ENCODE measurements around the gene TNRC6C.

The TNRC6C gene

DNA sequence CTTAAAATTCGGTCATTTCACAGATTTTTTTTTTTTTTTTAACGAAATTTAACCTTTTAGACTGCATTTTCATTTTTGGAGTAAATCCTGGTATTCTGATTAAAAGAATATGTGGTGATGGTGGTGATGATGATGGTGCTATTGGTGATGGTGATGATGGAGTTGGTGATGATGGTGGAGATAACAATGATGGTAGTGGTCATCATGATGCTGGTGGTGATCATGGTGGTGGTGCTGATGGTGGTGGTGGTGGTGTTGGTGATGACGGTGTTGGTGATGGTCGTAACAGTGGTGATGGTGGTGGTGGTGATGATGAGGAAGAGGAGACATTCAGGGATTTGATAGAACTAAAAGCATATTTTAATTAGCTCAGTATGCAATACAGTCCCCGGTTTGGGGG is 84.0 kb downstream of the TNRC6C start:
- H3K4me3 ChIP-seq (ENCODE audit: low read depth, low read length) = no peak overlapping the region
- TF ChIP-seq, protein P1, sequence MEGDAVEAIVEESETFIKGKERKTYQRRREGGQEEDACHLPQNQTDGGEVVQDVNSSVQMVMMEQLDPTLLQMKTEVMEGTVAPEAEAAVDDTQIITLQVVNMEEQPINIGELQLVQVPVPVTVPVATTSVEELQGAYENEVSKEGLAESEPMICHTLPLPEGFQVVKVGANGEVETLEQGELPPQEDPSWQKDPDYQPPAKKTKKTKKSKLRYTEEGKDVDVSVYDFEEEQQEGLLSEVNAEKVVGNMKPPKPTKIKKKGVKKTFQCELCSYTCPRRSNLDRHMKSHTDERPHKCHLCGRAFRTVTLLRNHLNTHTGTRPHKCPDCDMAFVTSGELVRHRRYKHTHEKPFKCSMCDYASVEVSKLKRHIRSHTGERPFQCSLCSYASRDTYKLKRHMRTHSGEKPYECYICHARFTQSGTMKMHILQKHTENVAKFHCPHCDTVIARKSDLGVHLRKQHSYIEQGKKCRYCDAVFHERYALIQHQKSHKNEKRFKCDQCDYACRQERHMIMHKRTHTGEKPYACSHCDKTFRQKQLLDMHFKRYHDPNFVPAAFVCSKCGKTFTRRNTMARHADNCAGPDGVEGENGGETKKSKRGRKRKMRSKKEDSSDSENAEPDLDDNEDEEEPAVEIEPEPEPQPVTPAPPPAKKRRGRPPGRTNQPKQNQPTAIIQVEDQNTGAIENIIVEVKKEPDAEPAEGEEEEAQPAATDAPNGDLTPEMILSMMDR (IDR thresholded peaks at IDR 0.05; ENCODE audit: low read depth, low read length, missing control alignments) = no peak
- DNase-seq (ENCODE audit: low read depth) = no peak

DNA sequence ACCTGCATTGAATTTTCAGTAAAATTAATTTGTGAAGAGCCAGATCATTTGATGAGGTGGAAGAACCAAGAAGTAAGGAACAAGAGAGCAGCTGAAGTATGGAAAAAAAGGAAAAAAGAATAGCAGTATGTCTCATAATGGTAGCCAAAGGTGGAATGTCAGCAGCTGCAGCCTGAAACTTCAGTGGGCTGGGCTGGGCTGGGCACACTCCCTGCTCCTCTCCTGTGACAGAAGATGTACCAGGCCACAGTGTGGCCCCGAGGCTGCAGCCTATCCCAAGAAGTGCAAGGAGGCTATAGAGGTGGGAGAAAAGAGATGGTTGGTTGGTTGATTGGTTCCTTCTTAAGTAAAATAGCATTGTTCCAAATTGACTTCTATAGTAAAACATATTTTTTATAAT is 84.5 kb downstream of the TNRC6C start:
- DNase-seq (ENCODE audit: low read depth) = no peak
- TF ChIP-seq, protein P1 (IDR thresholded peaks at IDR 0.05; ENCODE audit: low read depth, low read length, missing control alignments) = no peak
- no peak overlapping the region for H3K4me3 ChIP-seq (ENCODE audit: low read depth, low read length)

DNA sequence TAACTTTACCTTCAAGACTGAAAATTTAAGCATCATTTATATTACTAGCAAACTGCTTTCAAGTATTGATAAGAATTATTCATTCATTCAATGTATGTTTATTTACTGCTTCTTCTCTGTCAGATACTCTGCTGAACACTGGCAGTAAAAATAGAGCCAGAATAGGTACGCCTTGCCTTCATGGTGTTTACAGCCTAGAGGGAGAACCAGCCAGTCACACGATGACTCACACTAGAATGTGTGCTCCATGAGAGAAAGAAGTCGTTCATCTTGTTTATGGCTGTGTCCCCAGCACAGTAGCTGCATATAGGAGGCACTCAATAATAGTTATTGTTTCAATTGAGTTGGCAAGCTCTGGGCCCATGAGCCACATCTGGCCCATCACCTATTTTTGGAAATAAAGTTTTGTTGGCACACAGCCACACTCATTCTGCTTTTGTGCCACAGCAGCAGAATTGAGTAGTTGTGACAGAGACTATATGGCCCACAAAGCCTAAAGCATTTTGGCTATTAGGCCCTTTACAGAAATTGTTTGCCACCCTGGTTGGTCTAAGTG is 85.9 kb downstream of the TNRC6C start:
- no peak for DNase-seq (ENCODE audit: low read depth)
- TF ChIP-seq, protein P1 (IDR thresholded peaks at IDR 0.05; ENCODE audit: low read depth, low read length, missing control alignments) = no peak
- no peak overlapping the region for H3K4me3 ChIP-seq (ENCODE audit: low read depth, low read length)

GRCh38 chr17:78045316-78045715 is 86.8 kb downstream of the TNRC6C start:
- no peak for DNase-seq (ENCODE audit: low read depth)
- TF ChIP-seq, protein P1 (IDR thresholded peaks at IDR 0.05; ENCODE audit: low read depth, low read length, missing control alignments) = no peak
- no peak overlapping the region for H3K4me3 ChIP-seq (ENCODE audit: low read depth, low read length)

DNA sequence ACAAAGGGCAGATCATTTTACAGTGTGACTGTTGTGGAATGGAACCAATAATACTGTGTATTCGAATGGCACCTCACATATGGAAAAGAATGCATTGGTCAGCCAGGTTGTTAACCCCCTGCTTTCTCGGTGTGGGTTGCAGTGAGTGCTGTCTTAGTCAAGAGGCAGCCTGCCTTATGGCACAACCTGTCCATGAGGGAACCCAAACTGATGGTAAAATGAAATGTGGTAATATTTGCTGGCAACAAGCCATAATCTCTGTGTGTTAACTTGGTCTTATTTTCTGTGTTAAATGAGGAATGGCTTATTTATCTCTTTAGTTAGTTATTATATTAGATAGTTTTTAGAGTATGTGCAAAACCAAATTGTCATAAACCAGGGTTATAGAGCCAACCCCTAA is 88.4 kb downstream of the TNRC6C start:
- TF ChIP-seq, protein P1 (IDR thresholded peaks at IDR 0.05; ENCODE audit: low read depth, low read length, missing control alignments) = no peak
- H3K4me3 ChIP-seq (ENCODE audit: low read depth, low read length) = no peak overlapping the region
- no peak for DNase-seq (ENCODE audit: low read depth)

DNA sequence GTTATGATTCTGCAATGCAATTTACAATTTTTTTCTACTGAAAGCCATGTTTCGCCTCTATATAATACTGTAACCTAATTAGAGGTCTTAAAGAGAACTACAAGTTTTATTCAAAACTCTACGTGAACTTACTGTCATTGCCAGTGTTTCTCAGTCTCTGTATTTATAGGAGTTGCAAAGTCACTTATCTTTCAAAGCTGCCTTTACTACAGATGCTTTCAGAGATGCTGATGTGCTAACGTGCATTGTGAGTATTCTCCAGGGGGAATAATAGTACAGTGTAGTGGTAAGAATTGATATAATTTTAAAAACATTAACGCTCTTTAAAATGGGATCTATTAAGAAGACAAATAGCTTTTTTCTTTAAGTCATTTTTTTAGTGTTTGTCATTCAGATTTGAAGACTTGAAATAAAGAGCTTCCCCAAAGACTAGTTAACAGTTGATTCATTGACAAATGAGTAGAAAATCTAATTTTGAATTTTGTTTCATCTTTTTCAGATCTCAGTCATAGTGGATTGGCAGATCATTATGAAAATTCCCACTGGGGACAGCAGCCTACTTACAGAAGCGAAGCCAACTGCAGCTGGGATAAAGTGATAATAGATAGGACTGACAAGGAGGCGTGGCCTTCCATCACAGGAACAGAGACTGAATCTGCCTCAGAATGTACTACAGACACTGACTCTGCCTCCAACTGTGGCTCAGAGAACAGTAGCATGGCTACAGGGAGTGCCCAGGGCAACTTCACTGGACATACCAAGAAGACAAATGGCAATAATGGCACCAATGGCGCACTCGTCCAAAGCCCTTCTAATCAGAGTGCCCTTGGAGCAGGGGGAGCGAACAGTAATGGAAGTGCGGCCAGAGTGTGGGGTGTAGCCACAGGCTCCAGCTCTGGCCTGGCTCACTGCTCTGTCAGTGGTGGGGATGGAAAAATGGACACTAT is 90.1 kb downstream of the TNRC6C start:
- TF ChIP-seq, protein P1 (IDR thresholded peaks at IDR 0.05; ENCODE audit: low read depth, low read length, missing control alignments) = no peak
- no peak overlapping the region for H3K4me3 ChIP-seq (ENCODE audit: low read depth, low read length)
- no peak for DNase-seq (ENCODE audit: low read depth)

Measured in GM12864 (cell line).